ENCODE measurements around the gene OVOL1. TPM values are rescaled to one million over a fixed set of nuclear protein-coding genes. Genes with fewer than 3 reads are reported as not detected.
"Not testable (repeated sequence)": the region's sequence is repeated elsewhere in the genome, so short reads cannot be mapped to it uniquely, and the experiment has no call there.

Gene OVOL1
- total RNA-seq, 1 donor from 2014 or later: not detected

- peak; percentile 29 for DNase-seq (ENCODE audit: low read depth)
These were observed 27.5 kb downstream of the OVOL1 start for GRCh38 chr11:65814131-65814985.

- no peak for DNase-seq (ENCODE audit: low read depth)
These were observed 28.2 kb downstream of the OVOL1 start for GRCh38 chr11:65814986-65815565.

GRCh38 chr11:65816696-65817095 lies 29.8 kb downstream of the OVOL1 start:
- DNase-seq (ENCODE audit: low read depth): no peak

- peak; percentile 23 for DNase-seq (ENCODE audit: low read depth)
These were observed 30.5 kb downstream of the OVOL1 start for GRCh38 chr11:65817312-65817834.

GRCh38 chr11:65817835-65818680 lies 31.2 kb downstream of the OVOL1 start:
- DNase-seq (ENCODE audit: low read depth): peak; percentile 90

- DNase-seq (ENCODE audit: low read depth): no peak
These were observed 34.2 kb downstream of the OVOL1 start for GRCh38 chr11:65821107-65821506.

GRCh38 chr11:65822776-65823528 lies 36.1 kb downstream of the OVOL1 start:
- DNase-seq (ENCODE audit: low read depth): no peak

- DNase-seq (ENCODE audit: low read depth): no peak
These were observed 40.3 kb downstream of the OVOL1 start for GRCh38 chr11:65826984-65827735.

GRCh38 chr11:65829459-65829858 lies 42.6 kb downstream of the OVOL1 start:
- DNase-seq (ENCODE audit: low read depth): no peak

GRCh38 chr11:65832231-65832630 lies 45.4 kb downstream of the OVOL1 start:
- DNase-seq (ENCODE audit: low read depth): not testable (repeated sequence)

GRCh38 chr11:65833297-65834030 lies 46.6 kb downstream of the OVOL1 start, which contains the start of gene SNX32:
SNX32 (plus strand) TSS chr11:65833963; CDS start chr11:65834066, 103 bp downstream.
- DNase-seq (ENCODE audit: low read depth): peak; percentile 89

- no peak for DNase-seq (ENCODE audit: low read depth)
These were observed 47.3 kb downstream of the OVOL1 start for GRCh38 chr11:65834202-65834601.

- no peak for DNase-seq (ENCODE audit: low read depth)
These were observed 55.3 kb downstream of the OVOL1 start for GRCh38 chr11:65842144-65842543.

- DNase-seq (ENCODE audit: low read depth): no peak
These were observed 56.9 kb downstream of the OVOL1 start for GRCh38 chr11:65843811-65844210.

- DNase-seq (ENCODE audit: low read depth): no peak
These were observed 57.5 kb downstream of the OVOL1 start for GRCh38 chr11:65844231-65844872.

Measured in myocyte (in vitro differentiated cells).